NCI-H446 treated with DMSO at 0.1 percent for 48 hours (cell line): ENCODE results near the gene PIM3.

Experiments
- DNase-seq: peaks from one replicate; lab custom pipeline; 2025; lab: John Stamatoyannopoulos, UW

The PIM3 gene

DNA sequence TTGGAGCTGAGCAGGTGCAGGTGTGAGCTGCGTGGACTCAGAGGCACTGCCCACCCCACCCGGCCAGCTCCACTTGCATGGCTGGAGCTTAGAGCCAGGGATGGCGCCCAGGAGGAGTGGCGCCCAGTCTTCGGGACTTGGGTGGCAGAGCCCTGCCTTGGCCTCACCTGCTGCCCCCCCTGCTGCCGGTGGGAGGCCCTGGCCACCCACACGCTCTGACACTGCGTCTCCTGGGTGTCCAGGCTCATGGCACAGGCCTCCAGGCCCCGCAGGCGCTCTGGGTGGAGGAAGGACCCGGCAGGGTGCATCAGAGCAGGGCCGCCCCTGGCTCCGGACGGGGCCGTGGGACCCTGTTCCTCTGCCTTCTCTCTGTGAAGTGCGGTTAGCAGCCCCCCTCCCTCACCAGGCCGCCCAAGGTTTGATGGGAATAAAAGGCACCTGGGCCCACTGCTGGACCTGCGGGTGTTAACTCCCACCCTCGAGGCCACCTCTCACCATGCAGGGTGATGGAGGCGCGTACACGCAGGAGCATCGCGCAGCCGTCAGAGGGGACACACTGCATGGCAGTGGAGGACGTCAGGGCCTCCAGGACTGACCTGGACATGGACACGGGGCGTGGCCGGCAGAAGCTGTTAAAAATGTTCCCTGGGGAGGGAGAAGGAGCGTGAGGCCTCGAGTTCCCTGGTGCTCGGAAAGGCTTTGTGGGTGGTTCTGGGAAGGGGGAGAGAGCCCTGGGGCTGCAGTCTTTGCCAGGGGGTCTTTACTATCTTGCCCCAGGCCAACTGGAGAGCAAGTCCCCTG, 40.2 kb downstream of the PIM3 start:
- DNase-seq, result no peak

DNA sequence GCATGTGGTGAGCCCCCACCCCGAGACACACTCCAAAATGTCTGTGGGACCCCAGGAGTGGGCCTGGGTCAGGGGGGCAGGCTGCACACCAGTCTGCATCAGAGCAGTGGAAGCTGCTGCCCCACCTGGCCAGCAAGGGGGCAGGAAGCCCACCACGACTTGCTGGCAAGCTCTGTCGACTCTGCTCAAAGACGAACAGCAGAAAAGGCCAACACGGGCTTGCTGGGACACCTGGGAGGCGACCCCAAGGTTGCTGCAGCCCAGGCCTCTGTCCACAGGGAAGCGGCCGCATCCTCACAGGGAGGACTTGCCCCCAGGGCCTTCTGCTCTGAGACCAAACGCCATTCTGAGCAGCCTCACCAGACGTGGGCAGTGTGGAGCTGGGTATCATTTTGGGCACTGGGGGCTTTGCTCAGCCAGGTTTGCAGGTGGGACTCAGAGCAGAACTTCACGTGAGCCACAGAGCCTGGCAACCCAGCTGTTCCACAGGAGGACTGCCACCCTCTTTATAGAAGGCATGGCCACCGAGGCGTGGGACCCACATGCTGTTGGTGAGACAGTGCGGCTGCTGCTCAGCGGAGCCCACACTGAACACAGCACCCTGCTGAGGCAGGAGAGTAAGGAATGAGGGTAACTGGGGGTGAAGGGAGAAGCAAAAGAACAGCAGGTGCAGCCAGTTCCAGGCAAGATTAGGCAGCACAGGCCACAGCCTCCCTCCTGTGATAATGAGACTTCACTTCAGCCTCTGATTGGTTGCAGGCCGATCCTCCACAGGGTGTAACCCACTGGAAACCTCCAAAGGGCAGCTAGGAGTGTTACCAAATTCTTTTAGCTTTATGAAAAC, 41.0 kb downstream of the PIM3 start:
- no peak for DNase-seq

DNA sequence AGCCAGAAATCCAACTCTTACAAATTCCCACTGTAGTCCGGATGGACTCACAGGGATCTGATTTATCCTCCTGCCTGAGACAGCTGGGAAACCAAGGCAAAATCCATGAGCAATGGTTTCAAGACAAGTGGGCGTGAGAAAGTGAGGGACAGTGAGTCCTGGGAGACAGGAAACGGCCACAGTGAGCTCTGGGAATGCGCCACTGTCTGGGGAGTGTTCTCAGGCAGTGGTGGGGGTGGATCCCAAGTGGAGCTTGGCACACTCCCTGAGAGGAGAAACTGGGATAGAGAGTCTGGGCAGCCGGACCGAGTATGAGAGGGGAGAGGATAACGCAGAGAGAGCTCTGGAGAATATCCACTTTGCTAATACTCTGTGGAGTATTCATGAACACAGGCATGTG, 42.2 kb downstream of the PIM3 start:
- no peak for DNase-seq

DNA sequence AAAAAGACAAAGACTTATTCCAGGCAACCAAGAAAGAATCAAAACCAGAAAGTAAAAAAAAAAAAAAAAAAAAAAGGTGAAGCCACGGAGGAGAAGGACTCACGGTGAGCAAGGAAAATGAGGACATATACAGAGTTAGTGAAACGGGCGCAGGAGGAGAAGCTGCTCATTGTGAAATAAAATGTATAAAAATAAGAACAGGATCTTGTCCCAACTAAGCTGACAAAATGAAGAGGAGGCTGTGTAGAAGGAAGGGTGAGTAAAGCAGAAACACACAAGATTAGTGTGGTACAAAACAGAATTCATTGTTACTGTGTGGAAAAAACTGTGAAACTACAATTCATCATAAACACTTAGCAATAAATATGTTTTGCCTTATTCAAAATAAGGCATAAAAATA, 44.3 kb downstream of the PIM3 start:
- no peak for DNase-seq

DNA sequence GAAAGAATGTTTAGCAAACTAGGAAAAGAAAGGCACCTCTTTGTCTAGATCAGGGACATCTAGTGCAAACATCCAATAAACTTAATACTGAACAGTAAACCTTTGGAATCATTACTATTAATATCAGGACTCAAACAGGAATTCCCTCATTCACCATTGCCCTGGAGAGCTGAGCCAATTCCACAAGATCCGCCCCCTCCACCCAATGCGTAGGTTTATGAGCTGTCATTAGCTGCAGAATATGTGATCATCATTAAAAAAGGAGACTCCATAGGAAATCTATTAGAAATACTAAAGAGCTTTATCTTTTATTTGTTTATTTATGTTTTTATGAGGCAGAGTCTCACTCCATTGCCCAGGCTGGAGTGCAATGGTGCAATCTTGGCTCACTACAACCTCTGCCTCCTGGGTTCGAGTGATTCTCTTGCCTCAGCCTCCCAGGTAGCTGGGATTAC, 46.5 kb downstream of the PIM3 start:
- DNase-seq, result no peak

DNA sequence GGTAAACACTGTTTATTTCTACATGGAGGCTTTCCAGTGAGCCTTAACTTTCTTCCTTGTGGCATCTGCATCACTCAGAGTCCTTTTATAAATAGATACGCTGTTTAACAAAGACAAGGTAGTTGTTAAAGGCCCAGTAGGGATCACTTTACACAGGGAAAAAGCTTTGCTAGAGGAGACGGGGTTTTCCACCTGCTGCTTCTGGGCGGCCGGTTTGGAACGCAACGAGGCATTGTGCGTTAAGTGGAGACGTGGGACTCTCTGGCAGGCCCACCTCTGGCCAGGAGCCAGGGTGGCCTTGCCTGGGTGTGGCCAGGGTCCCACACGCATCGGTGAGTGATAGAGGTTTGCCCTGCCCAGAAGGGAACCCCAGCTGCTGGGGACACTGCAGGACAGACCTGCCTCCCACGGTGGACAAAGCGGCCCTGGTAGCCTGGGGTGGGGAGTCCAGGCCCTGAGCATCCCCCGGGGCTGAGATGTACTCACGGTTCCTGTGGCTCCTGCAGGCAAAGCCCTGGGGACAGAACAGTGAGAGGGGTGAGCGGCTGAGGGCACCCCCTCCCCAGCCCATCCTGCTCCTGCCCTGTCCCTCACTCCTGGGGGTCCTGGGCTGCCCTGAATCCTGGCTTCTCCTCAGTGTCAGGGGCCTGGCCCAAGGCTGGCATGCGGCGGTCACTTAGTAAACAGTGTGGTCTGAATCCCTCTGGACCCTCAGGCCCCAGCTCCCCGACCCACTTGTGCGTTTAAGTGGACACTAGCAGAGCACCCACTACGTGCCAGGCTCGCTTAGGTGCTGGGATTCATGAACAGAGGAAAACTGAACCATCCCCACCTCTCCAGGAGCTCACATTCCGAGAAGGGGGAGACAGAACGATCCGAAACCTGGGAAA, 47.8 kb downstream of the PIM3 start:
- no peak for DNase-seq

DNA sequence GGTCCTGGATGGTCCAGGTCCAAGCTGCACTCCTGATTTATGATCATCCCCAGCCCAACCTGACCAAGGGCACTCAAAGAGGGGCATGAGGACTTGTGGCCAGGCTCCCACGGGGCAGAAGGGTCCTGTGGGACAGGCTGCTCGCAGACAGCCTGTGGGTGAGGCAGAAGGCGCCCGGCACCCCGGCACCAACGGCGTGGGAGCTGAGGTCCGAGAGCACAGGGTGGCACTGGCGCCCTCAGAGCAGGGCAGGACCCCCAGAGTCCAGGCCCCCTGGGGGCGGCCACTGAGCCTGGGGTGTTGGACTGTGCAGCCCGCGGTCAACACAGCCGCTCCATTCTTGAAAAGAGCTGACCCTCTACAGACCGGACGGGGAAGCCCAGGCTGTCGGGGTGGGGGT, 48.7 kb downstream of the PIM3 start:
- DNase-seq, result no peak

DNA sequence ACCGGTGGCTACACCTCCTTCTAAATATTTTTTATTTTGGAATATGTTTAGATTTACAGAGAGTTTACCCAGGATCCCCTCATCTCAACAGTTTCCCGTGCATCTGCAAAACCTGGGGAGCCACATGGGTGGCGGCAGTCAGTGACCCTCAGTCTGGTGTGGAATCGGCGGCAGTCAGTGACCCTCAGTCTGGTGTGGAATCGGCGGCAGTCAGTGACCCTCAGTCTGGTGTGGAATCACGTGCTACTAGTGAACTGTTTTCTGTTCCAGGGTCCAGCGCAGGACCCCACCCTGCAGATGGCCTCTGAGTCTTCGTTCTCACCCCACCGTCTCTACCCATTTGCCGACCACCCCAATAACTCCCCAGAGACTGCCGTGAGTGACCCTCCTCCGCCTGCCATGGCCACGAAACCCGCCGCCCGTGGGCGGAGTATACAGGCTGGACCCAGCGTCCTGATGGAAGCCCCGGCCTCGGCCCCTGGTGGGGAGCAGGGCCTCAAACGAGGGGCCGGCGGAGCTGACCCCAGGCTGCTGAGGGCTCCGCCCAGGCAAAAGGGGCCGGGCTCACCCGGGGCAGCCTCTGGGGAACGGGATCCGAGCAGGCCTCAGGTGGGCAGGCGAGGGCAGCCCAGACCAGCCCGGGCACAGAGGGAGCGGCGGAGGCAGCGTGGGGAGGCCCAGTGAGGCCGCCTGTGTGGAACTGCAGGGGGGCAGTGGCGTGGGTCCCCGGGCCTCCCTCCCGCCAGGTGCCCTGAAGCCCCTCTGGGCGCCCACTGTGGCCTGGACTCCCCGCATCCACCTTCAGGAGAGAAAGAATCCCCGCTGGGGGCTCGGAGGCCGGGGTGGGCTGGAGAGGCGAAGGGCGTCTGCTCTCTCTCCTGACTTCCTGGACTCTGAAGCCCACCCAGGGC, 49.4 kb downstream of the PIM3 start:
- no peak for DNase-seq

DNA sequence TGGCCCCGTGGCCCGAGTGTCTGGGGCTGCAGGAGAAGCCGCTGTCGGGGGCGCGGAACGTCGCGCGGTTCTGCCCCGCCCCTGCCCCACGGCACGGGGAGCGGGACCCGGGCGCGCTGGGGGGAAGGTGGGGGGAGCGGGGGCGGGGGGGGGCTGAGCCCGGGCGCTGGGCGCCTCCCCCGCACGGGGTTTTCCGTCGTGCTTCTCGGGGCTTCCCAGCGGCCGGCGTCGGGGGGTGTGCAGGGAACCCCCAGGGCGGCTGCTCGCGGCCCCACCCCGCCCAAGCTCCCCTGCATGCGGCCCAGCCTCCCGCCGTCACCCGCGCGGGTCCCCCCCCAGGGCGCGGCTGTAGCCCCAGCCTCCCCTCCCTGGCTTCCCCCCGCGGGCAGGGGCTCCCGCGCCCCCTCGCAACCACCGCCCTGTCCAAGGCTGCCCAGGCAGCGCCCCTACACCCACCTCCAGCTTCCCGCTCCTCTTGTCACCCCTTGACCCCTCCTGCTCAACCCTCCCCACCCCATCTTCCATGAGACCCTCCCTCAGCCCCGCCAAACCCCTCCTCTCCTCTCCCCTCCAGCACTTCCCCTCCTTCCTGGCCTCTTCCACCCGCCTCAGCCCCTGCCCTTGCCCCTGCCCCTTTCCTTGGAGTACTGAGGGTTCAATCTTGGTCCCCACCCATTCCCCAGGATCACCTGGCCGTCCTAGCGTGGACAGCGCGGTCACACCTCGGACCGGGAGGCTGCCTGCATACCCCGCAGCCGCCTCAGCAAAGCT, 50.3 kb downstream of the PIM3 start:
- DNase-seq, result no peak

DNA sequence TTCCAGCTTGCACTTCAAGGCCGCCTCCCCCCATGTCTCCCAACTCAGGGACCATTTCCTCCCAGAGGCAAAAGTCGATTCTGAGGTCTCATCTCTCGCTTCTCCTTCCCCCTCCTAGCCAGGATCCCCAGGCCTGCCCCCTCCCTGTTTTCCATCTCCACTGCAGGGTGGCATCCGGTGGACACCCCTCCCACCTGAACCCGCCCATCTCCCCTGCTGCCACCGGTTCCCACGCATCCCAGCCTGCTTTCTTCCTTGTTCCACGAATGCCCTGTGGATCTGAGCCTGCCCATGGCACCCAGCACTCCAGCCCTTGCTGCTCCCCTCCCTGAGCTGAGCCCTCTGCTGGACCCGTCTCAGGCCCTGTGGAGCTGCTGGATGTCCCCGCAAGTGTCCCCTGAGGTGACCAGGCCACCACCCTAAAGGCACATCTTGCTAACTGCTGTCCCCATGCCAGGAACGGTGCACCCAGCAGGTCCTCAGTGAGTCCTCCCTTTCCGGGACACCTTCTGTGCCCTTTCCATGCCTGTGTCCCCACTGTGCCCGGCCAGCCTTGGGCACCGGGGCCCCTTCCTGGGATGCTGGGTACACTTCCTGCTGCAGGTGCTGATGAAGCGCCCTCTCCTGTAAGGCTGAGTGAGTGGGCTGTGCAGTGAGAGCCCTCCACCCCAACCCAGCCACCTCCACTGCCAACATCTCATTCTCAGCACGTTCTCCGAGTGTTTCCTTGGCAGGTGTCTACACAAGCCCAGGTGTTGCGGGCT, 51.1 kb downstream of the PIM3 start:
- DNase-seq, result no peak

DNA sequence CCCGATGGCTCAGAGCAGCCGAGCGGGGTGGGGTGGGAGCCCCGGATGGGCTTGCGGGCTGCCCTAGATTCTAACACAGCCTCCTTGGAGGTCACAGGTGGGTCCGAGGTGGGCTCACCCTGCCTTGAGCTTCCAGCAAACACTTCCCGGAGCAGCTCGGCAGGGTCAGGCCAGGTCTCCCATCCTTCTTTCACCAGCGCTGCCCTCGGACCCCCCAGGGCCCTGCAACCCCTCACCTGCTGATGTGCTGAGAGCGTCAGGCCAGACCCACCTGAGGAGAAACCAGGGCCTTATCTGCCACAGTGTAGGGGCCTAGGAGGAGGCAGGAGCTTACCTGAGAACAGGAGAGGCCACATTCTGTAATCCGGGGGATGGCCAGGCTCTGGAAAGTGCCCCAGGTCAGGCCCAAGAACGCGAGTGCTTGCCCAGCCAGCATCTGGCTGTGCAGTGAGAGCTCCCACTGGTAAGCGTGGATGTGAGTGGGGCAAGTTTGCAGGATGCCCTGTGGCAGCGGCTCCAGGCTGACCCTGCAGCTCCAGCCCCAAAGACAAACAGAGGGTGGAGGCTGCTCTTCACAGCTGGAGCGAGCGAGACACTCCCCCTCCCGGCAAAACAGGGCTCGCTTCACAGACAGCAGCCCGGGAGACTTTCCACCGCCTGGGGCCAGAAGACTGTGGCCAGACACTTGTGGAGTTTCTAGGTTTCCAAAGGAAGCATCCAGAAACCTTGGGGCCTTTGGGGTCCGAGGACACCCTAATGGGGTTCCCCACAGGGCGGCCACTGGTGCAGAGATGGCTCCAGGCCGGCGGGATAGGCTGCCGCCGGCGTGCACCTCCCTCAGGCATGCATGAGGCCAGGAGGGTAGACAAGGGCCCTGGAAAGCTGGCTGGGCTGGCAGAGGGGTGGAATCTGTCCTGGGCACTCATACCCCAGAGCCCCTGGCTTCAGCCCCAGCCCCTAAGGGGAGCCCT, 51.9 kb downstream of the PIM3 start, which contains the start of gene IL17REL:
IL17REL (minus strand) TSS at position 555 of the 971 bp plus-strand sequence; CDS start at position 436, 119 bp downstream.
- DNase-seq, result no peak
